Measurements from ENCODE around the gene OR52A5.
A peak's percentile ranks its signal among the peaks of the same experiment; 100 is the strongest.

Gene OR52A5

DNA sequence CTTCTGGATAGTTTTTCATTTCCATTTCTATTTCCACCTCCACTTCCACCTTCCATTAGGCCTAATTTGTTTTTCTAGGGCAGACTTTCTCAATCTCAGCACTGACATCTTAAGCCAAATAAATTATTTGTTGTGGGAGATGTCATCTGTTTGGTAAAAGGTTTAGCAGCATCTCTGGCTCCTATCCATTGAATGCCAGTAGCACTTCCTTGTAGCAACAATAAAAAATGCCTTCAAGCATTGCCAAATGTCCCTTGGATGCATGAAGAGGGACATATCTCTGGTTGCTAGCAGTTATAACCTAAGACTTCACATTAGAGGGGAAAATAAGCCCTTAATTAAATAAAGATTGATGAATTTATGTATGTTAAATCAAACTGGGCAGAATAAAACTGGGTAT lies 1.9 kb downstream of the OR52A5 start:
- TF ChIP-seq, protein P1, sequence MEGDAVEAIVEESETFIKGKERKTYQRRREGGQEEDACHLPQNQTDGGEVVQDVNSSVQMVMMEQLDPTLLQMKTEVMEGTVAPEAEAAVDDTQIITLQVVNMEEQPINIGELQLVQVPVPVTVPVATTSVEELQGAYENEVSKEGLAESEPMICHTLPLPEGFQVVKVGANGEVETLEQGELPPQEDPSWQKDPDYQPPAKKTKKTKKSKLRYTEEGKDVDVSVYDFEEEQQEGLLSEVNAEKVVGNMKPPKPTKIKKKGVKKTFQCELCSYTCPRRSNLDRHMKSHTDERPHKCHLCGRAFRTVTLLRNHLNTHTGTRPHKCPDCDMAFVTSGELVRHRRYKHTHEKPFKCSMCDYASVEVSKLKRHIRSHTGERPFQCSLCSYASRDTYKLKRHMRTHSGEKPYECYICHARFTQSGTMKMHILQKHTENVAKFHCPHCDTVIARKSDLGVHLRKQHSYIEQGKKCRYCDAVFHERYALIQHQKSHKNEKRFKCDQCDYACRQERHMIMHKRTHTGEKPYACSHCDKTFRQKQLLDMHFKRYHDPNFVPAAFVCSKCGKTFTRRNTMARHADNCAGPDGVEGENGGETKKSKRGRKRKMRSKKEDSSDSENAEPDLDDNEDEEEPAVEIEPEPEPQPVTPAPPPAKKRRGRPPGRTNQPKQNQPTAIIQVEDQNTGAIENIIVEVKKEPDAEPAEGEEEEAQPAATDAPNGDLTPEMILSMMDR (IDR thresholded peaks at IDR 0.05; ENCODE audit: low read depth, low read length), result no peak
- no peak overlapping the region for H3K27ac ChIP-seq
- no peak for DNase-seq
- no peak overlapping the region for H3K4me3 ChIP-seq (ENCODE audit: low read depth, low read length)
- H3K9me3 ChIP-seq (ENCODE audit: severe bottlenecking), result no peaks in the 10 kb centered on the region
- H3K27me3 ChIP-seq (ENCODE audit: insufficient read depth, low read depth, severe bottlenecking), result peaks cover 46% of the 10 kb centered on the region
- no peaks in the 10 kb centered on the region for H3K36me3 ChIP-seq

DNA sequence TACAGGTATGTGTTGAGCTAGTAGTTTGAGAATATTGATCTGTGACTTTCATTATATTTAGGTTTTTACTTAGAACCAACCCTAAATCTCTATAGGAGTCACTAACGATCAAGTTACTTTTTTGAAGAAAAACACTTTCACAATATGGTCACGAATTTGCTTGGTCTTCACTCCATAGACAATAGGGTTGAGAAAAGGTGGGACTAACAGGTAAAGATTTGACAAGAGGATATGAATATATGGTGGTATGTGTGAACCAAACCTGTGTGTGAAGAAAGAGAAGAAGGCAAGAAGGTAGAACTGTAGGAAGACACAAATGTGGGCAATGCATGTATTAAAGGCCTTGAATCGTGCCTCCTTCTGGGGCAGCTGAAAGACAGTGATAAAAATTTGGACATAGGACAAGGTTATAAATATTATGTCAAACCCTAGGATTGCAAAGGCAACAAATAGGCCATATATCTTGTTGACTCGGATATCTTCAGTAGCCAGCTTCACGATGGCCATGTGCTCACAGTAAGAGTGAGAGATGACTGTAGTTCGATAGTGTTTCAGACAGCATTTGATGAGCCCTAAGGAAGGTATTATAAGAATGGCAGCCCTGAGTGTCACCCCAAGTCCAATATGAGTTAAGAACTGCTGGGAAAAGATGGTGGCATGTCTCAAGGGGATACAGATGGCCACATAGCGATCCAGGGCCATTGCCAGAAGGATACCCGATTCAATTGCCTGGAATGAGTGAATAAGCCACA lies 6.4 kb downstream of the OR52A5 start:
- Histone ChIP-seq H3K9me3 (ENCODE audit: severe bottlenecking) (no peaks in the 10 kb centered on the region), H3K27me3 (ENCODE audit: insufficient read depth, low read depth, severe bottlenecking) (peaks cover 43% of the 10 kb centered on the region), H3K4me3 (ENCODE audit: low read depth, low read length) (no peak overlapping the region), H3K27ac (no peak overlapping the region), H3K36me3 (no peaks in the 10 kb centered on the region)
- no peak for DNase-seq
- TF ChIP-seq, protein P1 (IDR thresholded peaks at IDR 0.05; ENCODE audit: low read depth, low read length), result no peak

DNA sequence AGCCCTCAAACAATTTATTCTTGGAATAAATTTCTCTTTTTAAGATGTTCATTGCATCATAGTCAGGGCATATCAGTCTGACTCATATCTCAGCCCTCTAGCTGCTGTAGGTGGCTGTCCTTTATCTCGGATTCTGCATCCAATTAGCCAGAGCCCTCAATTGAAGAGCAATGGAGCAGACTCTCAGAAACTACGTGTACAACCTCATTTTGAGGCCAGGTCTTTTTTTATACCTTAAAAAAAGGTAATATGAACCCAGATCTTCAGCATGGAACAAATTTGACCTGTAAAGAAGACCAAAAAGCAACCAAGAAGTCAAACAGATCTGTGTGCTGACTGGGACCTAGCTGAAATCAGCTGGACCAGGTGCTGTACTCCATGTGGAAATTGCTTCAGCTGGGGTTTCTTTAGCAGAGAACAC lies 8.7 kb downstream of the OR52A5 start:
- H3K36me3 ChIP-seq, result no peaks in the 10 kb centered on the region
- no peak overlapping the region for H3K4me3 ChIP-seq (ENCODE audit: low read depth, low read length)
- peaks cover 32% of the 10 kb centered on the region for H3K27me3 ChIP-seq (ENCODE audit: insufficient read depth, low read depth, severe bottlenecking)
- H3K9me3 ChIP-seq (ENCODE audit: severe bottlenecking), result no peaks in the 10 kb centered on the region
- H3K27ac ChIP-seq, result no peak overlapping the region
- TF ChIP-seq, protein P1 (IDR thresholded peaks at IDR 0.05; ENCODE audit: low read depth, low read length), result no peak
- DNase-seq, result no peak

DNA sequence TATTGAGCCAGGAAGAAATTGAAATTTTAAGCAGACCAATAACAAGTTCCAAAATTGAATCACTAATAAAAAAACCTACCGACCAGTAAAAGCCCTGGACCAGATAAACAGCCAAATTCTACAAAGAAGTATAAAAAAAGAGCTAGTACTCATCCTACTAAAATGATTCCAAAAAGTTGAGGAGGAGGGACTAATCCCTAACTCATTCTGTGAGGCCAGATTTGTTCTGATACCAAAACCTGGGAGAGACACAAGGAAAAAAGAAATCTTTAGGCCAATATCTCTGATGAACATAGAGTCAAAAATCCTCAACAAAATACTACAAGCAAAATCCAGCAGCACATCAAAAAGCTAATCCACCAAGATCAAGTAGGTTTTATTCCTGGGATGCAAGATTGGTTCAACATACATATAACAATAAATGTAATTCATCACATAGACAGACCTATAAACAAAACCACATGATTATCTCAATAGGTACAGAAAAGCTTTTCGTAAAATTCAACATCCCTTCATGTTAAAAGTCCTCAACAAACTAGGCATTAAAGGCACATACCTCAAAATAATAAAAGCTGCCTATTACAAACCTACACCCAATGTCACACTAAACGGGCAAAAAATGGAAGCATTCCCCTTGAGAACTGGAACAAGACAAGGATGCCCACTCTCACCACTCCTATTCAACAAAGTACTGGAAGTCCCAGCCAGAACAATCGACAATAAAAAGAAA lies 13.1 kb downstream of the OR52A5 start:
- H3K27me3 ChIP-seq (ENCODE audit: insufficient read depth, low read depth, severe bottlenecking), result peaks cover 41% of the 10 kb centered on the region
- no peaks in the 10 kb centered on the region for H3K9me3 ChIP-seq (ENCODE audit: severe bottlenecking)
- DNase-seq, result no peak
- TF ChIP-seq, protein P1 (IDR thresholded peaks at IDR 0.05; ENCODE audit: low read depth, low read length), result no peak
- no peak overlapping the region for H3K27ac ChIP-seq
- H3K36me3 ChIP-seq, result no peaks in the 10 kb centered on the region
- H3K4me3 ChIP-seq (ENCODE audit: low read depth, low read length), result no peak overlapping the region

DNA sequence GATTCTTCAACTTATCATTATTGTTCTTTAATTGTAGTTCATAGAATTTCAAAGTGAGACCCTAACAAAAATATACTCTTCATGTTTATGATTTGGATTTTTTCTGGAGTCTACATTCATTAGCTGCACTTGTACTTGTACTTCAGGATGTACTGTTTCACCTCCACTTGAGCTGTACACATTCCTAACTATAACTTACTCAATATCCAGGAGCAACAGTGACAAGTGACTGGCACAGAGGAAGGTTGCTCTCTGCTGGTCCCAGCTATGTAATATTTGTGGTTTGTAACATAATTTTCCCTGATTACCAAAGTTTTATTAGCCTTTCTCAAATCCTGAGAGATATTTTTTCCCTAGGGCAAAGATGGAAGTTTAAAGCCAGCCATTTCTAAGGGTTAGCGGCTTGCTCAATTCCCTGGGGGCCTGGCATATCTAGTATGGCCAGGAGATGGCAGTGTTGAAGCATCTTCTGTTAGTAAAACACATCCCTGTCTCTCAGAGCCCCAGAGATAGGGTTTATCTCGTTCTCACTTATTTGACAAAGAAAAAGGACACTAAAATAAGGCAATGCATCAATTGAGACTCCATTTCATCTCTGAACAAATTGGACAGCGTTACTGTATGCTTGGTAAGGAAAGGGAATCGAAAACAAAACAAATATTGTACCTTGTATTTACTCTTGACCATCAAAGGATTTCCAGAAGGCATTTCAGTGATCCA lies 14.2 kb downstream of the OR52A5 start:
- peak; percentile 52 for DNase-seq
- TF ChIP-seq, protein P1 (IDR thresholded peaks at IDR 0.05; ENCODE audit: low read depth, low read length), result peak; percentile 66
- Histone ChIP-seq H3K36me3 (no peaks in the 10 kb centered on the region), H3K27ac (no peak overlapping the region), H3K4me3 (ENCODE audit: low read depth, low read length) (no peak overlapping the region), H3K9me3 (ENCODE audit: severe bottlenecking) (no peaks in the 10 kb centered on the region), H3K27me3 (ENCODE audit: insufficient read depth, low read depth, severe bottlenecking) (peaks cover 38% of the 10 kb centered on the region)
